Liver (tissue), 9 donors: ENCODE results near the gene DNAH17. TPM values are rescaled to one million over a fixed set of nuclear protein-coding genes. Genes with fewer than 3 reads are reported as not detected.

ENCODE experiments used
- DNase-seq: peaks from one replicate; pipeline ENCODE4 v3.0.0-alpha.2; 2017; ENCODE audit warnings: low spot score
- H3K27ac ChIP-seq, 2 donors: one replicate each; pipeline ENCODE4 v1.7.0; 2013; ENCODE audit warnings: inconsistent platforms in 2 of 2, low read length in 2 of 2, control low read depth in 1 of 2, low read depth in 1 of 2, mild to moderate bottlenecking in 1 of 2
- H3K27me3 ChIP-seq, 4 donors: one replicate each; pipeline versions ENCODE4 v1.6.1 to v1.7.0; 2013; ENCODE audit warnings: low read length in 3 of 4, inconsistent platforms in 1 of 4, mild to moderate bottlenecking in 1 of 4, moderate library complexity in 1 of 4; ENCODE audit not compliant: control insufficient read depth in 4 of 4, insufficient read depth in 4 of 4
- H3K36me3 ChIP-seq, 4 donors: one replicate each; pipeline versions ENCODE4 v1.6.1 to v1.7.0; 2013; ENCODE audit warnings: low read length in 3 of 4, mild to moderate bottlenecking in 3 of 4, low read depth in 1 of 4, moderate library complexity in 1 of 4; ENCODE audit not compliant: control insufficient read depth in 4 of 4, insufficient read depth in 3 of 4
- H3K4me1 ChIP-seq, 4 donors: one replicate each; pipeline versions ENCODE4 v1.6.1 to v1.7.0; 2013; ENCODE audit warnings: low read length in 3 of 4, mild to moderate bottlenecking in 3 of 4, moderate library complexity in 1 of 4; ENCODE audit not compliant: control insufficient read depth in 4 of 4, insufficient read depth in 4 of 4
- H3K4me3 ChIP-seq, 3 donors: one replicate each; pipeline versions ENCODE4 v1.6.1 to v1.7.0; 2013; ENCODE audit warnings: low read length in 3 of 3, control low read depth in 1 of 3, low read depth in 1 of 3, mild to moderate bottlenecking in 1 of 3
- H3K9ac ChIP-seq, 2 donors: one replicate each; pipeline ENCODE4 v1.7.0; 2013; ENCODE audit warnings: low read length in 2 of 2, mild to moderate bottlenecking in 2 of 2, moderate library complexity in 2 of 2, control low read depth in 1 of 2, low read depth in 1 of 2
- H3K9me3 ChIP-seq, 4 donors: one replicate each; pipeline versions ENCODE4 v1.6.1 to v1.7.0; 2013; ENCODE audit warnings: low read length in 3 of 4; ENCODE audit not compliant: control insufficient read depth in 4 of 4
- CTCF ChIP-seq: fragments of 150-350 bp; IDR thresholded peaks from 2 replicates; pipeline ENCODE4 v1.5.1; 2017; ENCODE audit warnings: improper control_type of control experiment, low read depth, low read length; ENCODE audit not compliant: missing input control
- EGR1 ChIP-seq, 2 donors: IDR thresholded peaks; 2 replicates each; pipeline ENCODE4 v1.6.1; 2016 to 2018; ENCODE audit warnings: antibody characterized with exemption in 2 of 2, low read depth in 2 of 2
- FOXA1 ChIP-seq: IDR thresholded peaks from 2 replicates; pipeline ENCODE4 v1.6.1; 2016; ENCODE audit warnings: antibody characterized with exemption
- FOXA2 ChIP-seq: IDR thresholded peaks from 2 replicates; pipeline ENCODE4 v1.6.1; 2016; ENCODE audit warnings: antibody characterized with exemption
- GABPA ChIP-seq, 2 donors: IDR thresholded peaks in 1 of 2; conservative IDR thresholded peaks in 1 of 2; 2 replicates each; pipeline ENCODE4 v1.6.1; 2016; ENCODE audit warnings: antibody characterized with exemption in 2 of 2, mild to moderate bottlenecking in 1 of 2, moderate library complexity in 1 of 2
- HNF4A ChIP-seq, 2 donors: conservative IDR thresholded peaks; 2 replicates each; pipeline ENCODE4 v1.6.1; 2016; ENCODE audit warnings: antibody characterized with exemption in 2 of 2, mild to moderate bottlenecking in 2 of 2
- HNF4G ChIP-seq: IDR thresholded peaks from 2 replicates; pipeline ENCODE4 v1.6.1; 2016; ENCODE audit warnings: antibody characterized with exemption
- JUND ChIP-seq, 2 donors: IDR thresholded peaks; 2 replicates each; pipeline ENCODE4 v1.6.1; 2016; ENCODE audit warnings: antibody characterized with exemption in 2 of 2
- MAX ChIP-seq: IDR thresholded peaks from 2 replicates; pipeline ENCODE4 v1.6.1; 2016; ENCODE audit warnings: antibody characterized with exemption
- NR2F2 ChIP-seq: IDR thresholded peaks from 2 replicates; pipeline ENCODE4 v1.6.1; 2016; ENCODE audit warnings: antibody characterized with exemption
- RAD21 ChIP-seq, 2 donors: IDR thresholded peaks; 2 replicates each; pipeline ENCODE4 v1.6.1; 2016; ENCODE audit warnings: antibody characterized with exemption in 2 of 2, mild to moderate bottlenecking in 2 of 2
- RXRA ChIP-seq, 2 donors: IDR thresholded peaks; 2 replicates each; pipeline ENCODE4 v1.6.1; 2017 to 2018; ENCODE audit warnings: antibody characterized with exemption in 2 of 2, mild to moderate bottlenecking in 1 of 2
- SP1 ChIP-seq: IDR thresholded peaks from 2 replicates; pipeline ENCODE4 v1.6.1; 2018; ENCODE audit warnings: antibody characterized with exemption, mild to moderate bottlenecking
- TAF1 ChIP-seq: conservative IDR thresholded peaks from 2 replicates; pipeline ENCODE4 v1.6.1; 2016; ENCODE audit warnings: antibody characterized with exemption, mild to moderate bottlenecking
- YY1 ChIP-seq: IDR thresholded peaks from 2 replicates; pipeline ENCODE4 v1.6.1; 2016; ENCODE audit warnings: antibody characterized with exemption, mild to moderate bottlenecking
- WGBS: extraction: QIAGEN DNeasy Blood & Tissue Kit; methylation state at CpG from one replicate; pipeline ENCODE4 v1.1.7; 2013; 5-methylcytosine and 5-hydroxymethylcytosine counted together
- polyA plus RNA-seq, 2 donors: library from polyadenylated mRNA; stranded (reverse) in 1 of 2; unstranded in 1 of 2; fragments of 200-250 nt in 1 of 2; fragments of >200 nt in 1 of 2; fragmentation: Nextera tagmentation in 1 of 2; extraction: Ambion mirVana in 1 of 2; gene quantifications; one replicate each; pipeline versions ENCODE4 v1.2.1 to v1.2.3, GENCODE V29; 2013 to 2015
- total RNA-seq, 2 donors: library from RNA; depleted of rRNA; stranded (reverse); fragments of >200 nt; gene quantifications; one replicate each; pipeline ENCODE4 v1.2.3, GENCODE V29; 2014
- TF ChIP-seq, protein P1 (sequence below): IDR thresholded peaks from 2 replicates; pipeline ENCODE4 v1.6.1; 2016; ENCODE audit warnings: antibody characterized with exemption
- TF ChIP-seq, protein P2 (sequence below): IDR thresholded peaks from 2 replicates; pipeline ENCODE4 v1.6.1; 2016; ENCODE audit warnings: antibody characterized with exemption, mild to moderate bottlenecking
- TF ChIP-seq, protein P3 (sequence below): IDR thresholded peaks from 2 replicates; pipeline ENCODE4 v1.6.1; 2016; ENCODE audit warnings: antibody characterized with exemption
- donor health status: healthy.
- donor health status: healthy.
- donor health status: healthy.
- donor health status: healthy.
- donor health status: healthy.

The DNAH17 gene
- total and polyA plus RNA-seq, 4 donors = 0.09 to 0.79 TPM; not detected in 2

GRCh38 chr17:78375401-78376151 lies 201.6 kb downstream of the DNAH17 start:
- 45% methylated on average over 9 of the region's 9 CpGs for WGBS
- H3K9me3 ChIP-seq = no peaks in the 10 kb centered on the region
- TF ChIP-seq SP1 (peak; percentile 49), GABPA (IDR thresholded peaks at IDR 0.05 in 1 of 2, conservative IDR thresholded peaks at IDR 0.05 in 1 of 2) (peak in 1 of 2 donors; percentile 47), JUND (IDR thresholded peaks at IDR 0.05) (peak; percentile 69 to 92), FOXA2 (peak; percentile 61), HNF4A (conservative IDR thresholded peaks at IDR 0.05) (peak in 1 of 2 donors; percentile 59), MAX (peak; percentile 64), HNF4G (no peak), TAF1 (no peak), RAD21 (IDR thresholded peaks at IDR 0.05) (peak in 1 of 2 donors; percentile 5), YY1 (peak; percentile 71), RXRA (IDR thresholded peaks at IDR 0.05) (peak in 1 of 2 donors; percentile 69), FOXA1 (peak; percentile 10), EGR1 (IDR thresholded peaks at IDR 0.05; ENCODE audit: low read depth in 2 of 2) (no peak), NR2F2 (no peak), CTCF (no peak)
- TF ChIP-seq, protein P1, sequence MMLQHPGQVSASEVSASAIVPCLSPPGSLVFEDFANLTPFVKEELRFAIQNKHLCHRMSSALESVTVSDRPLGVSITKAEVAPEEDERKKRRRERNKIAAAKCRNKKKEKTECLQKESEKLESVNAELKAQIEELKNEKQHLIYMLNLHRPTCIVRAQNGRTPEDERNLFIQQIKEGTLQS = peak; percentile 58
- TF ChIP-seq, protein P2, sequence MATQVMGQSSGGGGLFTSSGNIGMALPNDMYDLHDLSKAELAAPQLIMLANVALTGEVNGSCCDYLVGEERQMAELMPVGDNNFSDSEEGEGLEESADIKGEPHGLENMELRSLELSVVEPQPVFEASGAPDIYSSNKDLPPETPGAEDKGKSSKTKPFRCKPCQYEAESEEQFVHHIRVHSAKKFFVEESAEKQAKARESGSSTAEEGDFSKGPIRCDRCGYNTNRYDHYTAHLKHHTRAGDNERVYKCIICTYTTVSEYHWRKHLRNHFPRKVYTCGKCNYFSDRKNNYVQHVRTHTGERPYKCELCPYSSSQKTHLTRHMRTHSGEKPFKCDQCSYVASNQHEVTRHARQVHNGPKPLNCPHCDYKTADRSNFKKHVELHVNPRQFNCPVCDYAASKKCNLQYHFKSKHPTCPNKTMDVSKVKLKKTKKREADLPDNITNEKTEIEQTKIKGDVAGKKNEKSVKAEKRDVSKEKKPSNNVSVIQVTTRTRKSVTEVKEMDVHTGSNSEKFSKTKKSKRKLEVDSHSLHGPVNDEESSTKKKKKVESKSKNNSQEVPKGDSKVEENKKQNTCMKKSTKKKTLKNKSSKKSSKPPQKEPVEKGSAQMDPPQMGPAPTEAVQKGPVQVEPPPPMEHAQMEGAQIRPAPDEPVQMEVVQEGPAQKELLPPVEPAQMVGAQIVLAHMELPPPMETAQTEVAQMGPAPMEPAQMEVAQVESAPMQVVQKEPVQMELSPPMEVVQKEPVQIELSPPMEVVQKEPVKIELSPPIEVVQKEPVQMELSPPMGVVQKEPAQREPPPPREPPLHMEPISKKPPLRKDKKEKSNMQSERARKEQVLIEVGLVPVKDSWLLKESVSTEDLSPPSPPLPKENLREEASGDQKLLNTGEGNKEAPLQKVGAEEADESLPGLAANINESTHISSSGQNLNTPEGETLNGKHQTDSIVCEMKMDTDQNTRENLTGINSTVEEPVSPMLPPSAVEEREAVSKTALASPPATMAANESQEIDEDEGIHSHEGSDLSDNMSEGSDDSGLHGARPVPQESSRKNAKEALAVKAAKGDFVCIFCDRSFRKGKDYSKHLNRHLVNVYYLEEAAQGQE = no peak
- TF ChIP-seq, protein P3, sequence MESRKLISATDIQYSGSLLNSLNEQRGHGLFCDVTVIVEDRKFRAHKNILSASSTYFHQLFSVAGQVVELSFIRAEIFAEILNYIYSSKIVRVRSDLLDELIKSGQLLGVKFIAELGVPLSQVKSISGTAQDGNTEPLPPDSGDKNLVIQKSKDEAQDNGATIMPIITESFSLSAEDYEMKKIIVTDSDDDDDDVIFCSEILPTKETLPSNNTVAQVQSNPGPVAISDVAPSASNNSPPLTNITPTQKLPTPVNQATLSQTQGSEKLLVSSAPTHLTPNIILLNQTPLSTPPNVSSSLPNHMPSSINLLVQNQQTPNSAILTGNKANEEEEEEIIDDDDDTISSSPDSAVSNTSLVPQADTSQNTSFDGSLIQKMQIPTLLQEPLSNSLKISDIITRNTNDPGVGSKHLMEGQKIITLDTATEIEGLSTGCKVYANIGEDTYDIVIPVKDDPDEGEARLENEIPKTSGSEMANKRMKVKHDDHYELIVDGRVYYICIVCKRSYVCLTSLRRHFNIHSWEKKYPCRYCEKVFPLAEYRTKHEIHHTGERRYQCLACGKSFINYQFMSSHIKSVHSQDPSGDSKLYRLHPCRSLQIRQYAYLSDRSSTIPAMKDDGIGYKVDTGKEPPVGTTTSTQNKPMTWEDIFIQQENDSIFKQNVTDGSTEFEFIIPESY = no peak
- peak overlapping the region; percentile 56 to 71 for H3K27ac ChIP-seq
- no peak overlapping the region for H3K4me3 ChIP-seq
- H3K27me3 ChIP-seq = no peaks in the 10 kb centered on the region
- no peak for DNase-seq
- no peak overlapping the region for H3K9ac ChIP-seq
- peaks cover 6 to 17% (median 11%) of the 10 kb centered on the region in 4 donors for H3K4me1 ChIP-seq
- no peaks in the 10 kb centered on the region for H3K36me3 ChIP-seq
